ENCODE data around the gene SLC5A8. TPM values are rescaled to one million over a fixed set of nuclear protein-coding genes. Genes with fewer than 3 reads are reported as not detected.

The SLC5A8 gene
- total and polyA plus RNA-seq, 2 experiments from 2014 or later = 0.10 TPM

- no peak for DNase-seq (ENCODE audit: low spot score)
- no peaks in the 10 kb centered on the region for H3K36me3 Mint-ChIP-seq (ENCODE audit: low read depth)
- H3K27ac Mint-ChIP-seq = no peak overlapping the region
- H3K9me2 ChIP-seq (ENCODE audit: insufficient read depth) = no peaks in the 10 kb centered on the region
- no peaks in the 10 kb centered on the region for H3K36me3 ChIP-seq (ENCODE audit: insufficient read depth)
- H3K79me2 ChIP-seq (replicated peaks; ENCODE audit: insufficient read depth) = no peaks in the 10 kb centered on the region
- no peak overlapping the region for H3K4me3 Mint-ChIP-seq
- H3K27me3 Mint-ChIP-seq (ENCODE audit: insufficient read depth, low read depth, poor library complexity) = no peaks in the 10 kb centered on the region
- no peak overlapping the region for H2AFZ ChIP-seq
- no peaks in the 10 kb centered on the region for H3K9me3 Mint-ChIP-seq
- no peak overlapping the region for H3K4me3 ChIP-seq
- H3K4me1 Mint-ChIP-seq = no peaks in the 10 kb centered on the region; the same call in 2 of the 3 replicates
- H3K27ac ChIP-seq (ENCODE audit: low read depth) = no peak overlapping the region
- ATAC-seq = no peak
- H4K20me1 ChIP-seq (replicated peaks; ENCODE audit: insufficient read depth) = no peaks in the 10 kb centered on the region
- H3K4me2 ChIP-seq = no peak overlapping the region
- H3K27me3 ChIP-seq (ENCODE audit: insufficient read depth) = no peaks in the 10 kb centered on the region
- H3F3A ChIP-seq (replicated peaks; ENCODE audit: low read depth) = no peaks in the 10 kb centered on the region
- no peak for TF ChIP-seq EZH2 (IDR thresholded peaks at IDR 0.05; ENCODE audit: low read depth, unreplicated experiment)
- no peak for TF ChIP-seq POLR2AphosphoS5 (IDR thresholded peaks at IDR 0.05; ENCODE audit: low read depth)
- no peak for TF ChIP-seq JUNB (IDR thresholded peaks at IDR 0.05; ENCODE audit: unreplicated experiment)
- no peak for TF ChIP-seq ETS1 (IDR thresholded peaks at IDR 0.05)
- no peak for TF ChIP-seq ZNF462 (CRISPR knock-in tag; IDR thresholded peaks at IDR 0.05)
- TF ChIP-seq CTCF (conservative IDR thresholded peaks at IDR 0.05; ENCODE audit: low read depth in 2 of 2) = no peak
- TF ChIP-seq REST (IDR thresholded peaks at IDR 0.05; ENCODE audit: unreplicated experiment) = no peak
- TF ChIP-seq STAT1 (IDR thresholded peaks at IDR 0.05; ENCODE audit: unreplicated experiment) = no peak
- no peak for TF ChIP-seq CREB1 (CRISPR knock-in tag; IDR thresholded peaks at IDR 0.05; ENCODE audit: low read depth)
- TF ChIP-seq ZNF331 (CRISPR knock-in tag; IDR thresholded peaks at IDR 0.05; ENCODE audit: low read depth) = no peak
- TF ChIP-seq ZNF114 (CRISPR knock-in tag; IDR thresholded peaks at IDR 0.05) = no peak
- no peak for TF ChIP-seq NANOG (IDR thresholded peaks at IDR 0.05; ENCODE audit: borderline replicate concordance)
- H3K4me1 ChIP-seq (ENCODE audit: insufficient read depth) = no peaks in the 10 kb centered on the region
Observed at GRCh38 chr12:101174541-101174940, 35.5 kb downstream of the SLC5A8 start.
